Keratinocyte (primary cell): ENCODE data around the gene GIPC3. TPM values are rescaled to one million over a fixed set of nuclear protein-coding genes. Genes with fewer than 3 reads are reported as not detected.

Experiments used
- DNase-seq: peaks from one replicate; pipeline ENCODE4 v3.0.0-alpha.2; 2011; ENCODE audit warnings: low read depth, missing footprints, low spot score
- FAIRE-seq: peaks from 2 replicates; lab custom pipeline; 2011; peaks lifted over from hg19 to GRCh38; lab: Jason Lieb, UNC
- H2AFZ ChIP-seq: 2 replicates; pipeline ENCODE4 v1.6.0; 2012; ENCODE audit warnings: low read length, control low read depth, inconsistent platforms; ENCODE audit not compliant: control insufficient read depth
- H3K27ac ChIP-seq: 2 replicates; pipeline ENCODE4 v1.5.1; 2011; ENCODE audit warnings: low read length; ENCODE audit not compliant: control insufficient read depth, insufficient read depth
- H3K27me3 ChIP-seq: 3 replicates; pipeline ENCODE4 v1.6.0; 2011; ENCODE audit warnings: low read length; ENCODE audit not compliant: control insufficient read depth, insufficient read depth; ENCODE audit errors: extremely low read depth
- H3K36me3 ChIP-seq, 2 experiments: 2 replicates in 1 of 2; 3 replicates in 1 of 2; pipeline ENCODE4 v1.5.1; 2011; ENCODE audit warnings: low read length in 2 of 2, mild to moderate bottlenecking in 1 of 2; ENCODE audit not compliant: control insufficient read depth in 2 of 2, insufficient read depth in 2 of 2; ENCODE audit errors: extremely low read depth in 1 of 2
- H3K4me1 ChIP-seq: 3 replicates; pipeline ENCODE4 v1.5.1; 2011; ENCODE audit warnings: low read length; ENCODE audit not compliant: control insufficient read depth, insufficient read depth; ENCODE audit errors: extremely low read depth
- H3K4me2 ChIP-seq: 3 replicates; pipeline ENCODE4 v1.6.0; 2011; ENCODE audit warnings: low read depth, low read length; ENCODE audit not compliant: control insufficient read depth, insufficient read depth; ENCODE audit errors: extremely low read depth
- H3K4me3 ChIP-seq, 3 experiments: fragments of 200-600 bp in 1 of 3; sonication (generic) in 1 of 3; 2 replicates in 2 of 3; 3 replicates in 1 of 3; pipeline ENCODE4 v1.5.1; 2011 to 2016; ENCODE audit warnings: low read length in 3 of 3, mild to moderate bottlenecking in 3 of 3, control low read depth in 2 of 3, inconsistent platforms in 1 of 3, low read depth in 1 of 3, mixed read lengths in 1 of 3, mixed run types in 1 of 3, moderate library complexity in 1 of 3; ENCODE audit not compliant: control insufficient read depth in 2 of 3, insufficient read depth in 2 of 3; ENCODE audit errors: extremely low read depth in 1 of 3
- H3K79me2 ChIP-seq: 2 replicates; pipeline ENCODE4 v1.6.0; 2012; ENCODE audit warnings: low read length; ENCODE audit not compliant: control insufficient read depth, insufficient read depth
- H3K9ac ChIP-seq: 3 replicates; pipeline ENCODE4 v1.6.0; 2011; ENCODE audit warnings: low read length; ENCODE audit not compliant: control insufficient read depth, insufficient read depth; ENCODE audit errors: extremely low read depth
- H3K9me1 ChIP-seq: 3 replicates; pipeline ENCODE4 v1.6.0; 2011; ENCODE audit warnings: low read length; ENCODE audit not compliant: control insufficient read depth, insufficient read depth; ENCODE audit errors: extremely low read depth
- H3K9me3 ChIP-seq: 2 replicates; pipeline ENCODE4 v1.5.1; 2012; ENCODE audit warnings: low read depth, low read length; ENCODE audit not compliant: control insufficient read depth
- H4K20me1 ChIP-seq: 3 replicates; pipeline ENCODE4 v1.6.0; 2011; ENCODE audit warnings: low read length; ENCODE audit not compliant: control insufficient read depth, insufficient read depth; ENCODE audit errors: extremely low read depth
- CTCF ChIP-seq, 3 experiments: IDR thresholded peaks in 1 of 3; conservative IDR thresholded peaks in 1 of 3; optimal IDR thresholded peaks in 1 of 3; 2 replicates in 2 of 3; 3 replicates in 1 of 3; pipeline versions ENCODE3 to v1.5.1; 2011; ENCODE audit warnings: low read length in 3 of 3, mild to moderate bottlenecking in 3 of 3, moderate library complexity in 2 of 3, control low read depth in 1 of 3, inconsistent platforms in 1 of 3; ENCODE audit not compliant: insufficient read depth in 2 of 3; ENCODE audit errors: extremely low read depth in 1 of 3
- EZH2 ChIP-seq: IDR thresholded peaks from one replicate; pipeline ENCODE4 v1.6.1; 2012; ENCODE audit warnings: inconsistent platforms, mild to moderate bottlenecking, low read length, moderate library complexity
- dilution Hi-C: fragments of 300-500 bp; cut with MboI; formaldehyde crosslinking; loops from one replicate; pipeline ENCODE4 v1.7.0; 2020; ENCODE audit warnings: low sequenced_read_pairs; ENCODE audit not compliant: extremely low pct_ligation_motif_present
- polyA plus RNA-seq, 5 experiments: library from polyadenylated mRNA; depleted of rRNA in 3 of 5; stranded (reverse) in 3 of 5; stranded (forward) in 1 of 5; unstranded in 1 of 5; fragments of >200 nt; gene quantifications; 1 replicate in 1 of 5; 2 replicates in 3 of 5; 3 replicates in 1 of 5; pipeline versions ENCODE4 v1.2.1 to v1.2.3, GENCODE V29; 2011 to 2012; ENCODE audit warnings: missing spikeins in 2 of 5, low read depth in 1 of 5, low replicate concordance in 1 of 5

GIPC3 gene
- polyA plus RNA-seq, 1 donor (not counting 4 experiments of a cell fraction or from before 2014, with no cell fraction given): not detected

- FAIRE-seq (no peak), DNase-seq (no peak)
- H3K4me2 ChIP-seq: no peak overlapping the region
- H4K20me1 ChIP-seq: peaks cover 2% of the 10 kb centered on the region
- TF ChIP-seq EZH2 (no peak), CTCF (optimal IDR thresholded peaks at IDR 0.05 in 1 of 3, IDR thresholded peaks at IDR 0.05 in 1 of 3, conservative IDR thresholded peaks at IDR 0.05 in 1 of 3; ENCODE audit: extremely low read depth in 1 of 3, insufficient read depth in 2 of 3, low read length in 3 of 3) (no peak)
- no peaks in the 10 kb centered on the region for H3K9me1 ChIP-seq
- H3K9me3 ChIP-seq: no peaks in the 10 kb centered on the region
- no peak overlapping the region for H3K27ac ChIP-seq
- dilution Hi-C loops: no loop called here
- no peaks in the 10 kb centered on the region for H3K4me1 ChIP-seq
- no peak overlapping the region for H3K9ac ChIP-seq
- no peaks in the 10 kb centered on the region for H3K79me2 ChIP-seq
- H2AFZ ChIP-seq: no peak overlapping the region
- no peak overlapping the region for H3K4me3 ChIP-seq
- H3K36me3 ChIP-seq: peaks cover 5 to 21% of the 10 kb centered on the region in 2 experiments
- no peaks in the 10 kb centered on the region for H3K27me3 ChIP-seq
Measured at GRCh38 chr19:3538258-3538929, 46.9 kb upstream of the GIPC3 start.

GRCh38 chr19:3538965-3539755 lies 46.1 kb upstream of the GIPC3 start, which contains the start of gene TEKTIP1:
Gene TEKTIP1 (plus strand): TSS chr19:3539174. CDS start chr19:3539178, 4 bp downstream.
- Histone ChIP-seq H2AFZ (no peak within 1 kb of the TSS), H4K20me1 (no peaks in the 10 kb centered on the region), H3K9ac (no peak within 1 kb of the TSS), H3K79me2 (no peaks in the 10 kb centered on the region), H3K4me3 (no peak within 1 kb of the TSS), H3K9me1 (no peaks in the 10 kb centered on the region), H3K36me3 (peaks cover 5 to 20% of the 10 kb centered on the region in 2 experiments), H3K4me2 (no peak within 1 kb of the TSS), H3K4me1 (no peaks in the 10 kb centered on the region), H3K27me3 (no peaks in the 10 kb centered on the region), H3K27ac (no peak within 1 kb of the TSS), H3K9me3 (no peaks in the 10 kb centered on the region)
- FAIRE-seq (no peak), DNase-seq (no peak)
- TF ChIP-seq CTCF (optimal IDR thresholded peaks at IDR 0.05 in 1 of 3, IDR thresholded peaks at IDR 0.05 in 1 of 3, conservative IDR thresholded peaks at IDR 0.05 in 1 of 3; ENCODE audit: extremely low read depth in 1 of 3, insufficient read depth in 2 of 3, low read length in 3 of 3): no peak
- TF ChIP-seq EZH2: no peak
- dilution Hi-C loops: no loop called here
